Airway epithelial cell (primary cell): ENCODE measurements around the gene ALKBH6. TPM values are rescaled to one million over a fixed set of nuclear protein-coding genes. Genes with fewer than 3 reads are reported as not detected.

Experiments used
- total RNA-seq: library from RNA; depleted of rRNA; stranded (reverse); fragments of >200 nt; gene quantifications from 2 replicates; pipeline ENCODE4 v1.2.3, GENCODE V29; 2015

The ALKBH6 gene
- total RNA-seq: 38.7 and 48.2 TPM in 2 replicates

DNA sequence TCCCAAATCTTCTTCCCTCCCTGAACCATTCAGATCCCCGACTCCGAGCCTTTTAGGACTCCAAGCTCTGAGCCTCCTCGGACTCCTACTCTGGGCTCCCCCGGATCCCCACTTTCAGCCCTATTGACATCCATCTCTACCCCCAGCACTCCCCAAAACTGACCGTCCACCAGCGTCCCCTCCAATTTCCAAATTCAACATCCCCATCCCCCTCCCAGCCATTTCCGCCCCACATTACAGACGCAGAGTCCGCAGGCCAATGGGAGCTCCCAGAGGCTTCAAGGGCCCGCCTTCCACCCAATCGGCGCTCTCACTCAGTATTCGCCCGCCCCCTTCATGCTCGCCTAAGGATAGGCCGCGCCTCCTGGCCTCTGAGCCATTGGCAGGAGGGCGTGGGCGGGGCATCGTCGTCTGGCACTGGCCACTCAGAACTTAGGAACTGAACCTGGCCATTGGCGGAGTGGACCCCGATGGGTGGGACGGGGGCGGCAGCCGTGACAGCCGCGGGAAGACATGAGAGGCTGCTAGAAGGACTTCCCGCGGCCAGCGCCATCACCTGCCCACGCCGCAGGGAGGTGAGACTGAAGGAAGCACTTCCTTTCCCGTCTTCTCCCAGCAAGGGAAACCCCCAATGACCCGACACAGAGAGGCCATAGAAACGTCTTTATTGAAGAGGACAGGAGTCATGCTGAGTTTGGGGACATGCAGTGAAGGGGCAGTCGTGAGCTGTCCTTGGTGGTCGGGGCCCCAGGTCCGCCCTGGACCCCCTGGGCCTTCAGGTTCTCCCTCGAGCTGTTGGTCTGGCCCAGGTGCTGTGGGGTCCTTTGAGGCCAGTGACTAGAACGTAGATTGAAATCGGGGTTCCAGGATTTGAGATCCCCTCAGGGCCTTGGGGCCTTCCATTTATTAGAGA lies at the start of gene ALKBH6:
Gene ALKBH6 (minus strand): TSS at position 202 of the 913 bp plus-strand sequence. CDS start 816 bp downstream, outside the sequence.

DNA sequence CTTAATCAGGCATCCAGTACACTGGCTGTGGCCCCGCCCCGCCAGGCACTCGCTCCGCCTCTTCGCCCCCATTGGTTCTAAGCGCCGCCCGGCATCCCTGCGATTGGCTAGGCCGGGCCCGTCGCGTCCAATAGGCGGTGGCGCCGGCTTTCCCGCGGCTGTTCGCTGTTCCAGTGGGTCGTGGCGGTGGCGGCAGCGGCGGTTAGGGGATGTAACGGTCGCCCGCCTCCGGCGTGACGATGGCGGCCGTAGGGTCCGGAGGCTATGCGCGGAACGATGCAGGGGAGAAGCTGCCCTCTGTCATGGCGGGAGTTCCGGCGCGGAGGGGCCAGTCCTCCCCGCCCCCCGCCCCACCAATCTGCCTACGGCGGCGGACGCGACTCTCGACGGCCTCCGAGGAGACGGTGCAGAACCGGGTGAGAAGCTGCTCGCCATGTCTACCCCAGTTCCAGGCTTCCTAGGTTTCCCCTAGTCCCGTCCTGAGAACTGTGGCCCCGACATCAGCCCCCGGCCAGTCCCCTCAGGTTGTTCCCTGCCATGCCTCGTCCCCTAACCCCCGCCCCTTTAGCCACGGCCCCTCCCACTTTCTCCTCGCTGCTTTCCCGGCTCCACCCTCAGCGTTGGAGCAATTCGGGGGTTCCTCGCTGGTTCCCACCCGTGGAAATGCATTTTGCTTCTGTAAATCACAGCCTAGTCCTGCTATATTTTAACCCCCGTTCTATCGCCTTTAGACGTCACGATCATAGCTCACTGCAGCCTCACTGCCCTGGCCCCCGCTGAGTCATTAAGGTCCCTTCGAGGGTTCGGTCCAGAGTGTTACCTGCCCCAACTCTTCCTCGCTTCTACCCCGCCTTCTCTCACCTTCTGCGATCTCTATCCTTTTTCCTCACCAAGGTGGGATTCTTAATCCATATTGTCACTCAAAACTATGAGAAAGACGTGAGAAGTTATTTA lies 41.0 kb upstream of the ALKBH6 start, which contains the start of gene WDR62:
Gene WDR62 (plus strand): TSS at position 165 of the 954 bp plus-strand sequence. CDS start 75 bp downstream, at position 240.

GRCh38 chr19:36054119-36054732 lies 40.2 kb upstream of the ALKBH6 start, which contains the start of gene THAP8:
Gene THAP8 (minus strand): TSS chr19:36054285. CDS start chr19:36054217, 68 bp downstream.

DNA sequence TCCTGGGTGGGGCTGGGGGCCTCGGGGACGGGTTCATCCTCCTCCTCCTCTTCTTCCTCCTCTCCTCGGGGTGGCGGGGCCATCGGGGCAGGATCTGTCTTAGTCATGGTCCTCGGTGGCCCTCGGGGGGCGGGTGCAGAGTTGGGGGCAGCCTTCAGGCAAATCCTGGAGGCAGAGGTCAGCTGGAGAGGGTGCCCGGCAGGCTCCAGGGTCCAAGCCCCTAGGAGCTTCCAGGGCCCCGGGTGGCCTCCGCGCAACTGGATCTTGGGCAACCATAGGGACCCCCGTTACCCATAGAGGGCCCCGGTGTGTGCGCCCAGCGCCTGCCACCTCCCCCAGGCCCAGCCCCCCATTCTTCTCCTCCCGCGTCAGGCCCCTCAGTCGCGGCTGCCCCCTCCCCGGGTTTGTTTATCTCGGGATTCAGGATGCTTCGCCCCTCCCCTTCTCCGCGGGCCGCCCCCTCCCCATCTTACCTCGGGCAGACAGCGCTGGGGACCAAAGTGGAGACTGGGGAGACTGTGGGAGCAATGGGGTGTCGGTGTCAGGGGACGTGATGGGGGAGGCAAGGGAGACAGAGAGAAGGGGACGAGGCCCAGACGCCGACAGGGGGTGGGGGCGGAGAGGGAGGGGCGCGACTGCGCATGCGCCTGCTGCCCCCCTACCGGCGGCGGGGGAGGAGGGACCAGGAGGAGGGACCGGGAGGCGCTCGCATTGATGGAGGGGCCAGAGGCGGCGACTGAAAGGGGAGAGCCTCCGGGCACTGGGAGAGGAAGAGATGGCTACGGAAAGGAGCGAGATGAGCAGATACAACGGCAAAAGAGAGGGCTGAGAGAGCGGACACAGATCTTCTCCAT lies 18.5 kb upstream of the ALKBH6 start, which contains the start of gene CLIP3:
Gene CLIP3 (minus strand): TSS at position 623 of the 854 bp plus-strand sequence. CDS start 516 bp downstream, at position 107.

DNA sequence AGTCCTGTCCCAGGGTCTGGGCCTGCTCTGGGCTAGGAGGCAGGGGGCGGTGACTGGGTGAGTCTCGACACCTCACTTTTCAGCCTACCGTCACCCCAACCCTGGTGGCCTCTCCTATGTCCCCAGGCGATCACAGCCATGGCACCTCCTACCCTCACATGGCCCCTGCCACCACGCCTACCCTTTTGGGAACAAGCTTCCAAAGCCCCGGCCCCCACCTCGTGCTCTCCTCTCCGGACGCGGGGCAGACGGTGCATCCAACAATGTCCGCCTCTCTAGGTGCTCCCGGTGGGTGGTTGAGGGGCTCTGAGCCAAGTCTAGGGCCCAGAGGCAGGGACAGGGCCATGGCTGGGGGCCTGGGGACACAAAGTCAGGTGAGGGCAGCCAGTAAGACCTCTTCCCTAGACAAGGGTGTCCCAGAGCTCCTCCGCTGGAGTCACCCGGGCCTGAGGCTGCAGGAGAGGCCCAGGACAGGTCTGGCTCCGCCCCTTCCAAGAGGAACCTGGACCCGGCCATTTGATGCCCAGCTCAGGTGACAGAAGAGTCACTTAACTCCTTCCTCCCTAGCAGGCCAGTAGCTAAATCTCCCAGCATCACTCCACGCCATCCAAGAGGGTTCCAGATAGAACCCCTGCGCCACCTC lies 5.6 kb downstream of the ALKBH6 start, which contains the start of gene SYNE4:
Gene SYNE4 (minus strand): TSS at position 478 of the 643 bp plus-strand sequence. CDS start 132 bp downstream, at position 346.

GRCh38 chr19:35995048-35995993 lies 18.7 kb downstream of the ALKBH6 start, which contains the start of gene SDHAF1:
Gene SDHAF1 (plus strand): TSS chr19:35995188. CDS start chr19:35995275, 87 bp downstream.

Other genes starting within 250 kb of the ALKBH6 start
- 5.6 and 7.5 TPM in 2 replicates for gene ARHGAP33, start 238.6 kb downstream of the ALKBH6 start, total RNA-seq
- gene PRODH2, start 201.4 kb downstream of the ALKBH6 start, total RNA-seq: not detected in 2 replicates
- gene NPHS1, start 161.7 kb downstream of the ALKBH6 start, total RNA-seq: not detected in 2 replicates
- 0.14 TPM in 1 of 2 replicates, not detected in the other for gene KIRREL2, start 157.3 kb downstream of the ALKBH6 start, total RNA-seq
- gene APLP1, start 145.6 kb downstream of the ALKBH6 start, total RNA-seq: 1.9 and 2.8 TPM in 2 replicates
- 4.8 and 21.3 TPM in 2 replicates for gene NFKBID, start 113.7 kb downstream of the ALKBH6 start, total RNA-seq
- gene HCST, start 111.7 kb downstream of the ALKBH6 start, total RNA-seq: not detected in 2 replicates
- gene TYROBP, start 105.9 kb downstream of the ALKBH6 start, total RNA-seq: not detected in 2 replicates
- 6.5 and 10.8 TPM in 2 replicates for gene LRFN3, start 77.8 kb downstream of the ALKBH6 start, total RNA-seq
- 34.6 and 81.5 TPM in 2 replicates for gene SDHAF1, start 19.0 kb downstream of the ALKBH6 start, total RNA-seq
- 2.9 and 3.9 TPM in 2 replicates for gene SYNE4, start 5.4 kb downstream of the ALKBH6 start, total RNA-seq
- gene CLIP3, start 18.7 kb upstream of the ALKBH6 start, total RNA-seq: 0.19 and 0.28 TPM in 2 replicates
- gene THAP8, start 40.1 kb upstream of the ALKBH6 start, total RNA-seq: 3.5 and 6.8 TPM in 2 replicates
- 4.3 and 5.4 TPM in 2 replicates for gene WDR62, start 40.7 kb upstream of the ALKBH6 start, total RNA-seq
- not detected in 2 replicates for gene OVOL3, start 96.9 kb upstream of the ALKBH6 start, total RNA-seq
- gene POLR2I, start 100.7 kb upstream of the ALKBH6 start, total RNA-seq: 52.7 and 73.0 TPM in 2 replicates
- 239 and 256 TPM in 2 replicates for gene TBCB, start 101.3 kb upstream of the ALKBH6 start, total RNA-seq
- 206 and 280 TPM in 2 replicates for gene CAPNS1, start 125.9 kb upstream of the ALKBH6 start, total RNA-seq
- 0.35 TPM in 1 of 2 replicates, not detected in the other for gene COX7A1, start 138.2 kb upstream of the ALKBH6 start, total RNA-seq
- 1.9 TPM in 2 replicates for gene ZNF565, start 200.5 kb upstream of the ALKBH6 start, total RNA-seq
- gene ZNF146, start 200.9 kb upstream of the ALKBH6 start, total RNA-seq: 63.0 and 79.5 TPM in 2 replicates